Breast epithelium (tissue), 4 donors: Measurements from ENCODE around the gene C5AR2. TPM values are rescaled to one million over a fixed set of nuclear protein-coding genes. Genes with fewer than 3 reads are reported as not detected.
A peak's percentile ranks its signal among the peaks of the same experiment; 100 is the strongest.
"Not testable (repeated sequence)": the region's sequence is repeated elsewhere in the genome, so short reads cannot be mapped to it uniquely, and the experiment has no call there.

Source experiments
- DNase-seq, 2 donors: peaks; one replicate each; pipeline ENCODE4 v3.0.0-alpha.2; 2019; ENCODE audit warnings: low spot score in 2 of 2
- H3K27ac ChIP-seq, 2 donors: fragments of 200-600 bp; sonication (generic) in 1 of 2; one replicate each; pipeline ENCODE4 v1.5.1; 2016 to 2019; ENCODE audit warnings: mild to moderate bottlenecking in 1 of 2
- H3K27me3 ChIP-seq, 2 donors: fragments of 200-600 bp; sonication (generic) in 1 of 2; one replicate each; pipeline versions ENCODE4 v1.5.1 to v1.6.0; 2017 to 2019; ENCODE audit warnings: control low read depth in 1 of 2, mild to moderate bottlenecking in 1 of 2
- H3K36me3 ChIP-seq: fragments of 200-600 bp; one replicate; pipeline ENCODE4 v1.5.1; 2019
- H3K4me1 ChIP-seq, 2 donors: fragments of 200-600 bp; sonication (generic); one replicate each; pipeline ENCODE4 v1.5.1; 2016 to 2019; ENCODE audit warnings: control low read depth in 1 of 2
- H3K4me3 ChIP-seq, 3 donors: fragments of 200-600 bp; sonication (generic); 1 replicate in 2 of 3; 2 replicates in 1 of 3; pipeline ENCODE4 v1.5.1; 2016 to 2019; ENCODE audit warnings: mild to moderate bottlenecking in 3 of 3, moderate library complexity in 2 of 3
- H3K9me3 ChIP-seq, 2 donors: fragments of 200-600 bp; sonication (generic) in 1 of 2; one replicate each; pipeline ENCODE4 v1.5.1; 2016 to 2019; ENCODE audit warnings: control low read depth in 1 of 2
- CTCF ChIP-seq, 3 donors: fragments of 450-650 bp; IDR thresholded peaks; one replicate each; pipeline ENCODE4 v1.5.1; 2016 to 2017; ENCODE audit warnings: antibody characterized with exemption in 3 of 3, mild to moderate bottlenecking in 3 of 3, moderate library complexity in 3 of 3
- POLR2A ChIP-seq: fragments of 450-650 bp; IDR thresholded peaks from one replicate; pipeline ENCODE4 v1.6.1; 2016; ENCODE audit warnings: antibody characterized with exemption, mild to moderate bottlenecking, moderate library complexity
- POLR2AphosphoS5 ChIP-seq, 3 donors: sonication (generic); formaldehyde crosslinking; IDR thresholded peaks; one replicate each; pipeline ENCODE4 v1.6.1; 2017; ENCODE audit warnings: antibody characterized with exemption in 3 of 3
- intact Hi-C: fragments of 100-400 bp; cut with DNase I; formaldehyde crosslinking; loops from one replicate; pipeline ENCODE4 v1.15.1; 2023; ENCODE audit warnings: low total_unique reads
- total RNA-seq, 3 donors: library from RNA; depleted of rRNA; stranded (reverse); fragments of >200 nt; gene quantifications; one replicate each; pipeline ENCODE4 v1.1.0, GENCODE V29; 2016

The C5AR2 gene
- 1 to 10 TPM; 2.9 to 8.8 (median 6.6) TPM for total RNA-seq

GRCh38 chr19:47331931-47332547 lies at the start of gene C5AR2:
Gene C5AR2, plus strand, starts transcription at chr19:47332175. Its CDS starts 8,625 bp downstream, at chr19:47340800.
- TF ChIP-seq POLR2AphosphoS5 (IDR thresholded peaks at IDR 0.05) (no peak), POLR2A (no peak), CTCF (IDR thresholded peaks at IDR 0.05) (no peak)
- Histone ChIP-seq H3K4me1 (no peaks in the 10 kb centered on the region), H3K27me3 (no peaks in the 10 kb centered on the region), H3K27ac (peak within 1 kb of the TSS in 1 of 2 donors; percentile 76), H3K9me3 (no peaks in the 10 kb centered on the region), H3K36me3 (no peaks in the 10 kb centered on the region), H3K4me3 (peak within 1 kb of the TSS; percentile 19 to 52 (median 23))
- intact Hi-C loops, result no loop called here
- DNase-seq, result no peak

DNA sequence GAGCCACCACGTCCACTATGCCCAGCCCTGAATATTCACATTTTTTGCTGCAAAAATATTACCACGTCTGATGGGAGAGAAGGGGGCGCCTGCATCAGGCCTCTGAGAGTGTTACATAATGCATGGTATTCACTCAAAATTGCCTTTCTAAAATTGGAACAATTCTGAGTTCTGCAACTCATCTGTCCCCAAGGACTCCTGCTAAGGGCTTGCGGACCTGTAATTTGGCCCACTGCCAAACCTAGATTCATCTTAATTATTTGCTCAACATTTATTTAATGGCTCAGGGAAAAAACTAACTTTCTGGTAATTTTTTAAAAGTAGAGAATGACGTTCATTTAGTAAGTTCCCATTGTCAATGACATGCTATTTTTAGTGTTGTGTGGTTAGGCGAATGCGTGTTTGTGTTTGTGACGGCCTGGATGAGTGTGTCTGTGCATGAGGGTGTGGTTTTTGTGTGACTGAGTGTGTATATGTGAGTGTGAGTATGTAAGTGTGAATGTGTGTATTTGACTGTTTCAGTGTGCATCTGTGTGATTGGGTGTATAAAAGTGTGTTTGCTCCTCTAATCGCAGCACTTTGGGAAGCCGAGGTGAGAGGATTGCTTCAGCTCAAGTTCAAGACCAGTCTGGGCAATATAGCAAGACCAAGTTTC lies 48.4 kb upstream of the C5AR2 start:
- intact Hi-C loops, result no loop called here
- Histone ChIP-seq H3K4me3 (no peak overlapping the region), H3K27ac (no peak overlapping the region), H3K4me1 (no peaks in the 10 kb centered on the region), H3K27me3 (no peaks in the 10 kb centered on the region), H3K9me3 (no peaks in the 10 kb centered on the region), H3K36me3 (no peaks in the 10 kb centered on the region)
- no peak for TF ChIP-seq CTCF (IDR thresholded peaks at IDR 0.05)
- TF ChIP-seq POLR2AphosphoS5 (IDR thresholded peaks at IDR 0.05), result no peak
- TF ChIP-seq POLR2A, result no peak
- no peak for DNase-seq

GRCh38 chr19:47284324-47284899 lies 47.6 kb upstream of the C5AR2 start:
- Histone ChIP-seq H3K27me3 (no peaks in the 10 kb centered on the region), H3K4me1 (no peaks in the 10 kb centered on the region), H3K4me3 (no peak overlapping the region), H3K9me3 (no peaks in the 10 kb centered on the region), H3K27ac (no peak overlapping the region), H3K36me3 (no peaks in the 10 kb centered on the region)
- no peak for DNase-seq
- TF ChIP-seq POLR2AphosphoS5 (IDR thresholded peaks at IDR 0.05) (no peak), POLR2A (no peak), CTCF (IDR thresholded peaks at IDR 0.05) (peak; percentile 79 to 82 (median 80))
- intact Hi-C loops, result no loop called here

GRCh38 chr19:47296036-47296435 lies 35.9 kb upstream of the C5AR2 start:
- Histone ChIP-seq H3K27me3 (no peaks in the 10 kb centered on the region), H3K9me3 (no peaks in the 10 kb centered on the region), H3K4me1 (no peaks in the 10 kb centered on the region), H3K27ac (no peak overlapping the region), H3K4me3 (no peak overlapping the region), H3K36me3 (no peaks in the 10 kb centered on the region)
- intact Hi-C loops, result no loop called here
- DNase-seq, result peak in 1 of 2 donors; percentile 65
- TF ChIP-seq POLR2AphosphoS5 (IDR thresholded peaks at IDR 0.05) (no peak), CTCF (IDR thresholded peaks at IDR 0.05) (peak; percentile 64 to 73 (median 71))

DNA sequence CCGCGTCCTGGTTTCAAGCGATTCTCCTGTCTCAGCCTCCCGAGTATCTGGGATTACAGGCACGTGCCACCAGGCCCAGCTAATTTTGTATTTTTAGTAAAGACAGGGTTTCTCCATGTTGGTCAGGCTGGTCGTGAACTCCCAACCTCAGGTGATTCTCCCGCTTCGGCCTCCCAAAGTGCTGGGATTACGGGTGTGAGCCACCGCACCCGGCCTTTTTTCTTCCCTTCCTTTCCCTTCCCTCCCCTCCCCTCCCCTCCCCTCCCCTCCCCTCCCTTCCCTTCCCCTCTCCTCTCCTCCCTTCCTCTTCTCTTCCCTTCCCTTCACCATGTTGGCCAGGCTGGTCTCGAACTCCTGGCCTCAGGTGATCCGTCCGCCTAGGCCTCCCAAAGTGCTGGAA lies 31.1 kb upstream of the C5AR2 start:
- H3K27ac ChIP-seq, H3K9me3 ChIP-seq, H3K4me1 ChIP-seq, H3K4me3 ChIP-seq, H3K36me3 ChIP-seq, H3K27me3 ChIP-seq, DNase-seq, intact Hi-C loops: not testable (repeated sequence)
